ENCODE data around the gene CHID1.

The CHID1 gene

GRCh38 chr11:820655-821511 is 89.7 kb downstream of the CHID1 start:
- peak overlapping the region; percentile 60 for H3K4me3 ChIP-seq (replicated peaks; ENCODE audit: low read depth, low read length)
- TF ChIP-seq CTCF (IDR thresholded peaks at IDR 0.05; ENCODE audit: low read depth, low read length, missing control alignments): no peak
- DNase-seq (ENCODE audit: extremely low read depth, low read depth): no peak

GRCh38 chr11:819943-820649 is 90.5 kb downstream of the CHID1 start:
- no peak for TF ChIP-seq CTCF (IDR thresholded peaks at IDR 0.05; ENCODE audit: low read depth, low read length, missing control alignments)
- DNase-seq (ENCODE audit: extremely low read depth, low read depth): no peak
- H3K4me3 ChIP-seq (replicated peaks; ENCODE audit: low read depth, low read length): peak overlapping the region; percentile 60

GRCh38 chr11:819129-819931 is 91.3 kb downstream of the CHID1 start:
- no peak for DNase-seq (ENCODE audit: extremely low read depth, low read depth)
- peak overlapping the region; percentile 60 for H3K4me3 ChIP-seq (replicated peaks; ENCODE audit: low read depth, low read length)
- TF ChIP-seq CTCF (IDR thresholded peaks at IDR 0.05; ENCODE audit: low read depth, low read length, missing control alignments): no peak

GRCh38 chr11:818396-819128 is 92.0 kb downstream of the CHID1 start, which contains the start of gene PNPLA2:
Gene PNPLA2, plus strand, starts transcription at chr11:818914. Its CDS starts 805 bp downstream, at chr11:819719.
- DNase-seq (ENCODE audit: extremely low read depth, low read depth): no peak
- H3K4me3 ChIP-seq (replicated peaks; ENCODE audit: low read depth, low read length): peak within 1 kb of the TSS; percentile 60
- no peak for TF ChIP-seq CTCF (IDR thresholded peaks at IDR 0.05; ENCODE audit: low read depth, low read length, missing control alignments)

Data from HFF-Myc (cell line).